Smooth muscle cell (in vitro differentiated cells): ENCODE measurements around the gene SERTM1. TPM values are rescaled to one million over a fixed set of nuclear protein-coding genes. Genes with fewer than 3 reads are reported as not detected.

ENCODE experiments used
- DNase-seq: peaks from one replicate; lab custom pipeline; 2025; ENCODE audit not compliant: unreplicated experiment; lab: John Stamatoyannopoulos, UW
- H2AFZ ChIP-seq: fragments of 200-600 bp; sonication (generic); 2 replicates; pipeline ENCODE4 v1.6.0; 2016; ENCODE audit warnings: antibody characterized with exemption, low read depth, mild to moderate bottlenecking
- H3F3A ChIP-seq: fragments of 200-600 bp; sonication (generic); 2 replicates; pipeline ENCODE4 v1.6.0; 2017; ENCODE audit warnings: antibody characterized with exemption, low read depth
- H3K27ac ChIP-seq: fragments of 200-600 bp; sonication (generic); 2 replicates; pipeline ENCODE4 v1.5.1; 2016; ENCODE audit warnings: low read depth, mild to moderate bottlenecking
- H3K27me3 ChIP-seq: fragments of 200-600 bp; sonication (generic); 2 replicates; pipeline ENCODE4 v1.6.1; 2016; ENCODE audit warnings: low read depth, mild to moderate bottlenecking
- H3K36me3 ChIP-seq: fragments of 200-600 bp; sonication (generic); 2 replicates; pipeline ENCODE4 v1.5.1; 2016; ENCODE audit warnings: low read depth
- H3K4me1 ChIP-seq: fragments of 200-600 bp; sonication (generic); 2 replicates; pipeline ENCODE4 v1.5.1; 2016; ENCODE audit warnings: low read depth
- H3K4me2 ChIP-seq: fragments of 200-600 bp; sonication (generic); 2 replicates; pipeline ENCODE4 v1.6.0; 2016; ENCODE audit warnings: mild to moderate bottlenecking
- H3K4me3 ChIP-seq: fragments of 200-600 bp; sonication (generic); 2 replicates; pipeline ENCODE4 v1.5.1; 2016; ENCODE audit warnings: mild to moderate bottlenecking
- H3K79me2 ChIP-seq: fragments of 200-600 bp; sonication (generic); 2 replicates; pipeline ENCODE4 v1.6.0; 2016; ENCODE audit warnings: low read depth, mild to moderate bottlenecking
- H3K9ac ChIP-seq: fragments of 200-600 bp; sonication (generic); 2 replicates; pipeline ENCODE4 v1.6.0; 2016; ENCODE audit warnings: low read depth
- H3K9me3 ChIP-seq: fragments of 200-600 bp; sonication (generic); replicated peaks from 2 replicates; pipeline ENCODE4 v1.5.1; 2016; ENCODE audit warnings: low read depth
- H4K20me1 ChIP-seq: fragments of 200-600 bp; sonication (generic); 2 replicates; pipeline ENCODE4 v1.6.0; 2016; ENCODE audit warnings: low read depth
- WGBS: methylation state at CpG from one replicate; pipeline ENCODE4 v1.1.7; 2016; ENCODE audit warnings: low lambda C conversion rate; 5-methylcytosine and 5-hydroxymethylcytosine counted together
- polyA plus RNA-seq: library from polyadenylated mRNA; unstranded; fragments of >200 nt; fragmentation: Nextera tagmentation; extraction: Ambion mirVana; gene quantifications from 2 replicates; pipeline ENCODE4 v1.2.1, GENCODE V29; 2016
- total RNA-seq: library from RNA; depleted of rRNA; stranded (reverse); fragments of >200 nt; gene quantifications from 2 replicates; pipeline ENCODE4 v1.2.3, GENCODE V29; 2014
- TF ChIP-seq, protein P1 (sequence below): fragments of 200-600 bp; sonication (generic); IDR thresholded peaks from 2 replicates; pipeline ENCODE4 v1.5.1; 2017; ENCODE audit warnings: borderline replicate concordance, mild to moderate bottlenecking, antibody characterized with exemption; ENCODE audit not compliant: insufficient read depth, poor library complexity, severe bottlenecking

The SERTM1 gene
- total and polyA plus RNA-seq, 2 experiments from 2014 or later: not detected

DNA sequence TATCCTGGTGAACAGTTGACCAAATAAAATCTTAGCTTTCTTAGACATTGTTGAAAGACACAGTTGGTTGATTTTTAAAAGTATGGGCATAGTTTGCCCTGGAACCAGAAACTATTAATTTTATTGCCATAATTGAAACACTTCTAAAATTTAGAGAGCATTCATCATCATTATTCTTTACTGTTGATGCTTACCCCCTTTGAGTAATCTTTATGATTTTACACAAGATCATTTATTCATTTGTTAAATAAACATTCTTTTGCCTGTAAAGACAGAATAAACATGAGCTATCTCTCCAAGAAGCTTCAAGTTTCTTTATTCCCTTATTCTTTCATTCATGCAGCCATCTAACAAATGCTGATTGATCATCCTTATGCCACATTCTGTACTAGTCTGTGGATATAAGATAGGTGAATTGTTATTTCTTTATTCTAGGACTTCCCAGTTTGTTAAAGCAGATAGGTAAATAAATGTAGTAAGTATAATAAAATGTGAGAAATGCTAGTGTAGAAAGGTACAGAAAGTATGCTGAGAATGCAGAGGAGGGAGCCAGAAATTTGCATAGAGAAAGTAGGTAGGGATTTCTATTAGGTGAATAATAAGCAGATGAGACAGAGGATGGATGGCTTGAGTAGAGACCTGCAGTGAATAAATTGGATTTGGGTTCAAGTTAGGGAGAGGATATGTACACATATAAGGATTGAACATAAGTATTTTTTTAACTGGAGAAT is 8.2 kb downstream of the SERTM1 start:
- H3F3A ChIP-seq: peaks cover 4% of the 10 kb centered on the region
- TF ChIP-seq, protein P1, sequence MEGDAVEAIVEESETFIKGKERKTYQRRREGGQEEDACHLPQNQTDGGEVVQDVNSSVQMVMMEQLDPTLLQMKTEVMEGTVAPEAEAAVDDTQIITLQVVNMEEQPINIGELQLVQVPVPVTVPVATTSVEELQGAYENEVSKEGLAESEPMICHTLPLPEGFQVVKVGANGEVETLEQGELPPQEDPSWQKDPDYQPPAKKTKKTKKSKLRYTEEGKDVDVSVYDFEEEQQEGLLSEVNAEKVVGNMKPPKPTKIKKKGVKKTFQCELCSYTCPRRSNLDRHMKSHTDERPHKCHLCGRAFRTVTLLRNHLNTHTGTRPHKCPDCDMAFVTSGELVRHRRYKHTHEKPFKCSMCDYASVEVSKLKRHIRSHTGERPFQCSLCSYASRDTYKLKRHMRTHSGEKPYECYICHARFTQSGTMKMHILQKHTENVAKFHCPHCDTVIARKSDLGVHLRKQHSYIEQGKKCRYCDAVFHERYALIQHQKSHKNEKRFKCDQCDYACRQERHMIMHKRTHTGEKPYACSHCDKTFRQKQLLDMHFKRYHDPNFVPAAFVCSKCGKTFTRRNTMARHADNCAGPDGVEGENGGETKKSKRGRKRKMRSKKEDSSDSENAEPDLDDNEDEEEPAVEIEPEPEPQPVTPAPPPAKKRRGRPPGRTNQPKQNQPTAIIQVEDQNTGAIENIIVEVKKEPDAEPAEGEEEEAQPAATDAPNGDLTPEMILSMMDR: no peak
- no peaks in the 10 kb centered on the region for H3K9me3 ChIP-seq
- H3K9ac ChIP-seq: no peak overlapping the region
- H4K20me1 ChIP-seq: no peaks in the 10 kb centered on the region
- H3K27me3 ChIP-seq: peaks cover 31% of the 10 kb centered on the region
- no peak overlapping the region for H2AFZ ChIP-seq
- no peaks in the 10 kb centered on the region for H3K36me3 ChIP-seq
- H3K4me3 ChIP-seq: no peak overlapping the region
- H3K4me1 ChIP-seq: no peaks in the 10 kb centered on the region
- no peak for DNase-seq
- no peak overlapping the region for H3K4me2 ChIP-seq
- no peaks in the 10 kb centered on the region for H3K79me2 ChIP-seq
- no peak overlapping the region for H3K27ac ChIP-seq

DNA sequence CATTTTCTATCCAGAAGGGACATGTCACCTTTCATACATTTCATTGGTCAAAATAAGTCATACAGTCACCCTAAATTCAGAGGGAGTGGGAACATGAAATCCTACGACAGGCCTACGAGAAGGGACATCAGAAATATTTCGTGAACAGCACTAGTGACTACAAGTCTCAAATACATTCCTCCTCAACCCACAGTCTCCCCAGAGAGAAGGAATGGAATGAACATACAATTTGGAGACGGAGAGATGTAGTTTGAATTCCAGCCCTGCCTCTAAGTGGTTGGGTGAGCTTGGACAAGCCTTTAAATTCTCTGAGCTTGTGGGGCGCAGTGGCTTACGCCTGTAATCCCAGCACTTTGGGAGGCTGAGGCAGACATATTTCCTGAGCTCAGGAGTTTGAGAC is 9.9 kb downstream of the SERTM1 start:
- Histone ChIP-seq H3K36me3 (no peaks in the 10 kb centered on the region), H3K9me3 (no peaks in the 10 kb centered on the region), H3K4me3 (no peak overlapping the region), H3K9ac (no peak overlapping the region), H3K27me3 (peaks cover 21% of the 10 kb centered on the region), H3K79me2 (no peaks in the 10 kb centered on the region), H3K27ac (no peak overlapping the region), H4K20me1 (no peaks in the 10 kb centered on the region), H3K4me2 (no peak overlapping the region), H2AFZ (no peak overlapping the region), H3K4me1 (no peaks in the 10 kb centered on the region), H3F3A (peaks cover 4% of the 10 kb centered on the region)
- TF ChIP-seq, protein P1: no peak
- WGBS: 81% methylated on average over 6 of the region's 6 CpGs
- no peak for DNase-seq

GRCh38 chr13:36685927-36686326 is 12.1 kb downstream of the SERTM1 start:
- Histone ChIP-seq H3K4me2 (no peak overlapping the region), H4K20me1 (no peaks in the 10 kb centered on the region), H3K27me3 (peaks cover 14% of the 10 kb centered on the region), H3K4me3 (no peak overlapping the region), H3K36me3 (no peaks in the 10 kb centered on the region), H3K9ac (no peak overlapping the region), H3K4me1 (no peaks in the 10 kb centered on the region), H3K9me3 (no peaks in the 10 kb centered on the region), H2AFZ (no peak overlapping the region), H3K79me2 (no peaks in the 10 kb centered on the region), H3F3A (peaks cover 4% of the 10 kb centered on the region), H3K27ac (no peak overlapping the region)
- 6% methylated on average over 1 of the region's 1 CpG for WGBS
- DNase-seq: no peak
- TF ChIP-seq, protein P1: no peak
